ENCODE data around the gene DCDC2C. TPM values are rescaled to one million over a fixed set of nuclear protein-coding genes. Genes with fewer than 3 reads are reported as not detected.
A peak's percentile ranks its signal among the peaks of the same experiment; 100 is the strongest.

Gene DCDC2C
- total RNA-seq, 1 experiment from 2014 or later, result not detected

DNA sequence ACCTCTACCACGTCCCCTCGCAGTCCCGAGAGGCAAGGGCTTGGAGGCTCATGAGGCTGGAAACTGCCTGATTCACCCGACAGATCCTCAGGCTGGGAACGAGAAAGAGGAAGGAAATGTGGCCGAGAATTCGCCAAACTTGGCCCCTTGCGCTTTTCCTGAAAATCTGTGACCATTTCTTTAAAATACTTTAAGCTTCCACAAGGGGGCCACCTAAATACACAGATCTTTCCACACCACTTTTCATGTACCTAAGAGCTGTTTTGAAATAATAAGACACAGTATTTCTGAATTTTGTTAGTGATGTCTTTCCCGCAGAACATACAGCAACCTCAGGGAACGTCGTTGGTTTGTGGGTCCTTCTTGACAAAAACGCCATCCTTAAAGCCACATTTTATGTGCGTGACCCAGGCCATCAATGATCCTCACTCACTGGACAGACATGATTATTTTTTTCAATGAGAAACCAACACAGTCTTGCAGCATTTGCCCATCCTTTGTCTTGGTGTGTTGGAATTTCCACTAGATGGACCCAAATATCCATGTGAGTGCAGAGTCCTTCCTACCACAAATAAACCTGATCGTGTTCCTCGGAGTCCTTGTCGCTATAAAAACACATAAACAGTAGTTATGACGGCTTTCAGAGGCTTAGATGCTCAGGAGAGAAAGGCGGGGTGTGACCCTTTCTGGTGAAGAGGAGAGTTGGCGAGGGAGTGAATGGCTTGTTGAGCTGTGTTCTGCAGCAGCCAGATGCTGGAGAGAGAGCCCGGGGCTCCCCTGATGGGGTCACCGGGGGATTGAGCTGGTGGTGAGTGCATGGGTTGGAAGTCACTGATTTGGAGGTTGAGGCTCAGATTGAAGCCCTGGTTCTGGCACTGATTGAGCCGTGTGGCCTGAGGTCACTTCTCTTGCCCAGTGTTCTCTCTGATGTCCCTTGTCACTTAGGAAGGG is 25.0 kb downstream of the DCDC2C start:
- TF ChIP-seq, protein P1, sequence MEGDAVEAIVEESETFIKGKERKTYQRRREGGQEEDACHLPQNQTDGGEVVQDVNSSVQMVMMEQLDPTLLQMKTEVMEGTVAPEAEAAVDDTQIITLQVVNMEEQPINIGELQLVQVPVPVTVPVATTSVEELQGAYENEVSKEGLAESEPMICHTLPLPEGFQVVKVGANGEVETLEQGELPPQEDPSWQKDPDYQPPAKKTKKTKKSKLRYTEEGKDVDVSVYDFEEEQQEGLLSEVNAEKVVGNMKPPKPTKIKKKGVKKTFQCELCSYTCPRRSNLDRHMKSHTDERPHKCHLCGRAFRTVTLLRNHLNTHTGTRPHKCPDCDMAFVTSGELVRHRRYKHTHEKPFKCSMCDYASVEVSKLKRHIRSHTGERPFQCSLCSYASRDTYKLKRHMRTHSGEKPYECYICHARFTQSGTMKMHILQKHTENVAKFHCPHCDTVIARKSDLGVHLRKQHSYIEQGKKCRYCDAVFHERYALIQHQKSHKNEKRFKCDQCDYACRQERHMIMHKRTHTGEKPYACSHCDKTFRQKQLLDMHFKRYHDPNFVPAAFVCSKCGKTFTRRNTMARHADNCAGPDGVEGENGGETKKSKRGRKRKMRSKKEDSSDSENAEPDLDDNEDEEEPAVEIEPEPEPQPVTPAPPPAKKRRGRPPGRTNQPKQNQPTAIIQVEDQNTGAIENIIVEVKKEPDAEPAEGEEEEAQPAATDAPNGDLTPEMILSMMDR (IDR thresholded peaks at IDR 0.05; ENCODE audit: unreplicated experiment), result peak; percentile 51
- H3K36me3 Mint-ChIP-seq (ENCODE audit: insufficient read depth, unreplicated experiment), result no peaks in the 10 kb centered on the region
- H3K4me3 Mint-ChIP-seq (ENCODE audit: unreplicated experiment), result no peak overlapping the region
- peak; percentile 62 for DNase-seq (ENCODE audit: unreplicated experiment)
- intact Hi-C loops (cut with micrococcal nuclease), result loop anchor here (1.0 to 2.0 kb wide), 3 partner anchors 98 to 1035 kb away; no protein-coding TSS in a partner anchor
- CTCF ChIA-PET, result interaction anchor here (0.6 to 6.2 kb wide), 46 partner anchors 9 to 1376 kb away, joined by 3 to 59 read pairs (median 5); no protein-coding TSS in a partner anchor
- H3K27me3 Mint-ChIP-seq (ENCODE audit: insufficient read depth, unreplicated experiment), result peaks cover 43% of the 10 kb centered on the region
- H3K9me3 Mint-ChIP-seq (ENCODE audit: unreplicated experiment), result peaks cover 7% of the 10 kb centered on the region
- peaks cover 12% of the 10 kb centered on the region for H3K4me1 Mint-ChIP-seq (ENCODE audit: insufficient read depth, unreplicated experiment)
- POLR2A ChIA-PET, result interaction anchor here (0.6 to 1.0 kb wide), 7 partner anchors 10 to 1074 kb away, joined by 3 to 6 read pairs (median 3); no protein-coding TSS in a partner anchor
- BruUV-seq (replicated peaks), result no TSS peak
- H3K27ac Mint-ChIP-seq (ENCODE audit: low read depth, unreplicated experiment), result no peak overlapping the region

DNA sequence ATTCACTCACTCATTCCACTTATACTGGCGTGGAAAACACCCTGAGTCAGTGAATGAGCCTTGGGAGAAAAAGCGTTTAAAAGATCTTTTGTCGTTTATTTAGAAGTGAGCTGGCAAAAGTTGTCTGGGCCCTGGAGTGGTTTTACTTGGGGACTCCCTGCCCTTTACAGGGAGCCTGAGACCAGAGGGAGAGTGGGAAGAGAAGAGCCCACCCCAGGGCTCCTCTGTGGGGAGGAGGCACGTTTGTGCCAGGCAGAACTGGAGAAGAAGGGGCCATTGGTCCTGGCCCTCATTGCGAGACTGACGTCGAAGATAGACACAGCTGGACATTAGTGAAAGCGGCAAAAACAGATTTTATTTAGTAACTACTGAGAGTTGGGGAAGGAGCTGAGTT is 25.7 kb downstream of the DCDC2C start:
- no peak overlapping the region for H3K4me3 Mint-ChIP-seq (ENCODE audit: unreplicated experiment)
- peaks cover 36% of the 10 kb centered on the region for H3K27me3 Mint-ChIP-seq (ENCODE audit: insufficient read depth, unreplicated experiment)
- ChIA-PET POLR2A (interaction anchor here (0.7 kb wide), 1 partner anchor 44 kb away, joined by 3 read pairs; no protein-coding TSS in a partner anchor), CTCF (interaction anchor here (0.6 to 6.2 kb wide), 24 partner anchors 9 to 1375 kb away, joined by 3 to 59 read pairs (median 6); no protein-coding TSS in a partner anchor)
- no peak overlapping the region for H3K27ac Mint-ChIP-seq (ENCODE audit: low read depth, unreplicated experiment)
- intact Hi-C loops (cut with micrococcal nuclease), result loop anchor here (2.0 kb wide), 2 partner anchors 98 to 326 kb away; no protein-coding TSS in a partner anchor
- TF ChIP-seq, protein P1 (IDR thresholded peaks at IDR 0.05; ENCODE audit: unreplicated experiment), result no peak
- no TSS peak for BruUV-seq (replicated peaks)
- H3K4me1 Mint-ChIP-seq (ENCODE audit: insufficient read depth, unreplicated experiment), result peaks cover 12% of the 10 kb centered on the region
- no peak for DNase-seq (ENCODE audit: unreplicated experiment)
- no peaks in the 10 kb centered on the region for H3K36me3 Mint-ChIP-seq (ENCODE audit: insufficient read depth, unreplicated experiment)
- peaks cover 7% of the 10 kb centered on the region for H3K9me3 Mint-ChIP-seq (ENCODE audit: unreplicated experiment)

DNA sequence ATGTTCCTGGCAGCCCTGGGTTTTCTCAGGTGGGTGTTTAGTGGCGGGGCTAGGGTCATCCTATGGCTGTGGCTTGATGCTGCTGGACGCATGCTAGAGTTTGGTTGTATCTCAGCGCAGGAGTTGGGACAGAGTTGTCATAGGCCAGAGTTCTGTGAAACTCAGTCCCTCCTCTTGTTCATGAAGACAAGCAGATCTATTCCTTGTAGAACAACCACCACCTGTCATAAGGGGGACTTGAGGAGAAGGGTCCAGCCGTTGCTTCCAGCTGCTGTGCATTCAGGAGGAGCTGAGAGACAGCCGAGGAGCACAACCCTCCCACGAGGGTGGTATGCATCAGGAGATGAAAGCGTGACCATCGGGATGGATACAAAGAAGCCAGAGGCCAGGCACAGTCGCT is 26.4 kb downstream of the DCDC2C start:
- no peaks in the 10 kb centered on the region for H3K36me3 Mint-ChIP-seq (ENCODE audit: insufficient read depth, unreplicated experiment)
- no TSS peak for BruUV-seq (replicated peaks)
- H3K4me3 Mint-ChIP-seq (ENCODE audit: unreplicated experiment), result no peak overlapping the region
- intact Hi-C loops (cut with micrococcal nuclease), result loop anchor here (2.0 kb wide), 2 partner anchors 97 to 325 kb away; no protein-coding TSS in a partner anchor
- peaks cover 12% of the 10 kb centered on the region for H3K4me1 Mint-ChIP-seq (ENCODE audit: insufficient read depth, unreplicated experiment)
- TF ChIP-seq, protein P1 (IDR thresholded peaks at IDR 0.05; ENCODE audit: unreplicated experiment), result no peak
- no peak overlapping the region for H3K27ac Mint-ChIP-seq (ENCODE audit: low read depth, unreplicated experiment)
- no peak for DNase-seq (ENCODE audit: unreplicated experiment)
- ChIA-PET CTCF (interaction anchor here (0.6 to 6.2 kb wide), 15 partner anchors 8 to 1937 kb away, joined by 3 to 59 read pairs (median 6); no protein-coding TSS in a partner anchor), POLR2A (interaction anchor here (0.7 kb wide), 1 partner anchor 85 kb away, joined by 3 read pairs; no protein-coding TSS in a partner anchor)
- peaks cover 29% of the 10 kb centered on the region for H3K27me3 Mint-ChIP-seq (ENCODE audit: insufficient read depth, unreplicated experiment)
- peaks cover 7% of the 10 kb centered on the region for H3K9me3 Mint-ChIP-seq (ENCODE audit: unreplicated experiment)

DNA sequence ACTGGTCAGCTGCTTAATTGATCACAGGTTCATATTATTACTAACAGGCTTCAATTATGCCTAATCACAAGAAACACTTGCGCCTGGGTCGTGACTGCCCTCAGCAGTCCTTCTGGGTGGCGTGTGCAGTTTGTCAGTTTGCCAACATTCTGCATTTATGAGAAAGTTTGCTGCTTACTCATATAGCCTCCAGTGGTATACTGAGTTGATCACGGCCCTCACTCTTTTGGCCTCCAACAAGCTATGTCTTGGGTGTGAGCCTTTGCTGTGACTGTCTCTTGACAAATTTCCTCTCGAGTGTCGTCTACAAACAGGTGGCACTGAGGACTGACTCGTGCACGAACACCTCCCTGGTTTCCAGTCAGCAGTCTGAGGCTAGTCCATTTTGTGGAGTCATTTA is 27.3 kb downstream of the DCDC2C start:
- TF ChIP-seq, protein P1 (IDR thresholded peaks at IDR 0.05; ENCODE audit: unreplicated experiment), result no peak
- peaks cover 23% of the 10 kb centered on the region for H3K27me3 Mint-ChIP-seq (ENCODE audit: insufficient read depth, unreplicated experiment)
- H3K4me3 Mint-ChIP-seq (ENCODE audit: unreplicated experiment), result no peak overlapping the region
- CTCF ChIA-PET, result interaction anchor here (0.7 to 6.2 kb wide), 11 partner anchors 11 to 1936 kb away, joined by 3 to 59 read pairs (median 4); no protein-coding TSS in a partner anchor
- DNase-seq (ENCODE audit: unreplicated experiment), result peak; percentile 74
- no peaks in the 10 kb centered on the region for H3K36me3 Mint-ChIP-seq (ENCODE audit: insufficient read depth, unreplicated experiment)
- intact Hi-C loops (cut with micrococcal nuclease), result no loop called here
- no TSS peak for BruUV-seq (replicated peaks)
- peaks cover 2% of the 10 kb centered on the region for H3K9me3 Mint-ChIP-seq (ENCODE audit: unreplicated experiment)
- H3K4me1 Mint-ChIP-seq (ENCODE audit: insufficient read depth, unreplicated experiment), result peaks cover 12% of the 10 kb centered on the region
- POLR2A ChIA-PET, result interaction anchor here (0.7 kb wide), 1 partner anchor 84 kb away, joined by 3 read pairs; no protein-coding TSS in a partner anchor
- H3K27ac Mint-ChIP-seq (ENCODE audit: low read depth, unreplicated experiment), result no peak overlapping the region

Measured in MCF 10A (cell line).